GM11168 (cell line): Measurements from ENCODE around the gene CCDC57.

Experiments used
- in situ Hi-C: fragments of 300-500 bp; cut with MboI; formaldehyde crosslinking; loops from one replicate; pipeline ENCODE4 v1.12.0; 2022; ENCODE audit warnings: low sequenced_read_pairs; ENCODE audit not compliant: unreplicated experiment

CCDC57 gene

DNA sequence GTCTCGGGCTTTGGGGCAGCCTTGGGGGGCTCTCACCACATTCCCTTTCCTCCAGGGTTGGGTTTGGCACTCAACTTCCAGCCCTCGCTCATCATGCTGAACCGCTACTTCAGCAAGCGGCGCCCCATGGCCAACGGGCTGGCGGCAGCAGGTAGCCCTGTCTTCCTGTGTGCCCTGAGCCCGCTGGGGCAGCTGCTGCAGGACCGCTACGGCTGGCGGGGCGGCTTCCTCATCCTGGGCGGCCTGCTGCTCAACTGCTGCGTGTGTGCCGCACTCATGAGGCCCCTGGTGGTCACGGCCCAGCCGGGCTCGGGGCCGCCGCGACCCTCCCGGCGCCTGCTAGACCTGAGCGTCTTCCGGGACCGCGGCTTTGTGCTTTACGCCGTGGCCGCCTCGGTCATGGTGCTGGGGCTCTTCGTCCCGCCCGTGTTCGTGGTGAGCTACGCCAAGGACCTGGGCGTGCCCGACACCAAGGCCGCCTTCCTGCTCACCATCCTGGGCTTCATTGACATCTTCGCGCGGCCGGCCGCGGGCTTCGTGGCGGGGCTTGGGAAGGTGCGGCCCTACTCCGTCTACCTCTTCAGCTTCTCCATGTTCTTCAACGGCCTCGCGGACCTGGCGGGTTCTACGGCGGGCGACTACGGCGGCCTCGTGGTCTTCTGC is 24.6 kb upstream of the CCDC57 start:
- in situ Hi-C loops: no loop called here

DNA sequence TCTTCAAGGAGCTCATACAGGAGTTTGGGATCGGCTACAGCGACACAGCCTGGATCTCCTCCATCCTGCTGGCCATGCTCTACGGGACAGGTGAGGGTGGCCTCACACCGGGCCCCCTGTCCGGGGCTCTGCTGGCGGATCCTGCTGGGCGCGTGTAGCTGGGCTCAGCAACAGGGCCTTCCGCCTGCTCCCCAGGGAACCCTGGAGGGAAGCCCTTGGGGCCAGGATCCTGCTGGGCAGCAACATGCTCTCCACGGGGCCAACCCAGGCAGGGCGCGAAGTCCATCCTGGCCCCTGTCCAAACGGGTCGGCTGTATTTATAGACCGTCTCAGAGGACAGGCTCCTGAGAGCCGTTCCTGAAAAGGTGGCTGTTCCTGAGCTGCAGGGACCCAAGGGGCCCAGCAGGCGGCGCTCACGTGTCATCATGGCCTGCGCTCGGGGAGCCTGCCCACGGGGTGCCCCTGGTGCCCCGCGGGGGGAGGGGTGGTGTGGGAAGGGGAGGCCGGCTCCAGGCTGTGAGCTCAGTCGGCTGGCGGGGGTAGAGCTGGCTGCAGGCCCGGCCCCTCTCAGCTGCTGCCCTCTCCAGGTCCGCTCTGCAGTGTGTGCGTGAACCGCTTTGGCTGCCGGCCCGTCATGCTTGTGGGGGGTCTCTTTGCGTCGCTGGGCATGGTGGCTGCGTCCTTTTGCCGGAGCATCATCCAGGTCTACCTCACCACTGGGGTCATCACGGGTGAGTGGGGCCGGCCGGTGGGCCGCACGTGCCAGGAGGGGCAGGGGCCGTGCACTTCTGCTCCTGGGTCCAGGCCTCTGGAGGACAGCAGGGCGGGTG is 23.7 kb upstream of the CCDC57 start:
- in situ Hi-C loops: no loop called here

DNA sequence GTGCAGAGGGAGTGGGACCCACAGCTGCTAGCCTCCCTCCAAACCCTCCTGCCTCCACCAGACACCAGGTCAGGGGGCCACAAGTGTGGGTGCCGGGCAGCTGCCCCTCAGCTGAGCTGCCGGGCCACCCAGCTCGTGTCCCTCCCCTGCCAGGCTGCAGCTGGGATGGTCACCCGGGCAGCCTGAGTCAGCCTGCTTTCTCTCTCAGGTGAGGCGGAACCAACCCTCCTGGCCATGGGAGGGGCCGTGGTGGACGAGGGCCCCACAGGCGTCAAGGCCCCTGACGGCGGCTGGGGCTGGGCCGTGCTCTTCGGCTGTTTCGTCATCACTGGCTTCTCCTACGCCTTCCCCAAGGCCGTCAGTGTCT is 23.1 kb upstream of the CCDC57 start:
- in situ Hi-C loops: no loop called here

DNA sequence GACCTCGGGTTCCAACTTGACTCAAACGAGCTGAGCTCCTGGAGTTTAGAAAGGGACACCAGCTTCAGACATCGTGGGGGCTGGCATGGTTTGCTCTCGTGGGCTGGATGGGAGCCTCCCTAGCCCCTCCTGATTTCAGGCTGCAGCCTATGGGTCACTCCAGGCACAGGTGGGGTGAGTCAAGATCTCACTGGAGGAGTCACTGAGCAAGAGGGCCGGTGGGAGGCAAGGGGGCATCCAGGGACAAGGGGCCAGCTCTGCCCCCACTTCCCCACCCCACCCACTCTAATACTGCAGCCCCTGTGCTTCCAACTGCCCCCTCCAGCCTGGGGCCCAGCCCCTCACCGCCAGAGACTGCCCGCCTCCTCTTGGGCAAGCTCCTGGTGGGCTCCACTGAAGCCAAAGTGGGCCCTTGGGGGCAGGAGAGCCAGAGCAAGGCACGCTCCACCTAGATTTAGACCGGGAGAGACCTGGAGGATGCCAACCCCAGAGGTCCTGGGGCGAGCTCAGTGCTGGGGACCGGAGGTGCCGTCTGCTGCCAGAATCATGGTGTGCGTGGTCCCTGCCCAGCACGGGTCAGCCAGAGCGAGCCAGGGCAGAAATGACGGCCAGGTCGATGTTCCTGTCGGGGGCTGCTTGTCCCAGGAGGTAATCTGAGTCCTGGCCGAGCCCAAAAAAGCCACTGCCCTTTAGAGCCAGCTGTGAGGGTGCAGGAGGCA is 22.6 kb upstream of the CCDC57 start:
- in situ Hi-C loops: no loop called here

DNA sequence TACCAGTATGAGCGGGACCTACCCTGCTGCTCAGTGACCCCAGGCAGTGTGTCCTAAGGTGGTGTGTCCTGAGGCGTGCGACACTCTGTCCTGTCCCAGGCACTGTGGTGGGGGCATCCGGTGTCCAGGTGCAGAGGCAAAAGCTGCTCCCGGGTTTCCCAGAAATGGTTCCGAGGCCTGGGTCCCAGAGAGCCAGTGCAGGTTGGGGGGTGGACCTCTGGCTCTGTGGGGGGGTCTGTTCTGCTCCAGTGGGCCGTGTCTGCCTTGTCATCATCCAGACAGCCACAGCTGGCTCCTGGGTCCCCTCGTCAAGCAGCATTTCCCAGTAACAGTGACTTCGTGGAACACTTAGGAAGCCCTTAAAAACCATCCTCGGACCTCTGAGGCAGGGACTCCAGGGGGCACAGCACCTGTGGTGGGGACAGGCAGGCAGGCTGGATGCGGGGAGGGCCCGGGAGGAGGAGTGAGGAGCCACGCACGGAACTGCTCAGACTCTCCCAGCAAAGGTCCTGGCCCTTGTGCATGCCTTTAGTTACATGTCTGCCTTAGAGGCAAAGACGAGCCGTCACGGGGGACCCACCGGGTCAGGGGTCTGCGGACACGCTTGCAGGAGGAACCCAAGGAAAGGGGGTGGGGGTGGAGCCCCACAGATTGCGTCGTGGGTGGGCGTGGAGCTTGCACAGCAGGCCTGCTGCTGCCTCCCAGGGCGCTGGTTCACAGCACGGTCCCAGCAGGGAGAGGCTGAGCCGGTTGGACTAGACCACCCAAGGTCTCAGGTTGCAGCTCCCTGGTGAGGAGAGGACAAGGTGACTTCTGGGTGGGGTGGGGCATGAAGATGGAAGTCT is 21.8 kb upstream of the CCDC57 start:
- in situ Hi-C loops: no loop called here

- in situ Hi-C loops: no loop called here
Observed at GRCh38 chr17:82232876-82233785, 20.5 kb upstream of the CCDC57 start.

GRCh38 chr17:82232322-82232820 is 19.7 kb upstream of the CCDC57 start:
- in situ Hi-C loops: no loop called here

- in situ Hi-C loops: no loop called here
Observed at GRCh38 chr17:82231562-82232321, 19.1 kb upstream of the CCDC57 start.

- in situ Hi-C loops: no loop called here
Observed at GRCh38 chr17:82231312-82231561, 18.6 kb upstream of the CCDC57 start.

GRCh38 chr17:82230609-82231311 is 18.1 kb upstream of the CCDC57 start:
- in situ Hi-C loops: no loop called here

DNA sequence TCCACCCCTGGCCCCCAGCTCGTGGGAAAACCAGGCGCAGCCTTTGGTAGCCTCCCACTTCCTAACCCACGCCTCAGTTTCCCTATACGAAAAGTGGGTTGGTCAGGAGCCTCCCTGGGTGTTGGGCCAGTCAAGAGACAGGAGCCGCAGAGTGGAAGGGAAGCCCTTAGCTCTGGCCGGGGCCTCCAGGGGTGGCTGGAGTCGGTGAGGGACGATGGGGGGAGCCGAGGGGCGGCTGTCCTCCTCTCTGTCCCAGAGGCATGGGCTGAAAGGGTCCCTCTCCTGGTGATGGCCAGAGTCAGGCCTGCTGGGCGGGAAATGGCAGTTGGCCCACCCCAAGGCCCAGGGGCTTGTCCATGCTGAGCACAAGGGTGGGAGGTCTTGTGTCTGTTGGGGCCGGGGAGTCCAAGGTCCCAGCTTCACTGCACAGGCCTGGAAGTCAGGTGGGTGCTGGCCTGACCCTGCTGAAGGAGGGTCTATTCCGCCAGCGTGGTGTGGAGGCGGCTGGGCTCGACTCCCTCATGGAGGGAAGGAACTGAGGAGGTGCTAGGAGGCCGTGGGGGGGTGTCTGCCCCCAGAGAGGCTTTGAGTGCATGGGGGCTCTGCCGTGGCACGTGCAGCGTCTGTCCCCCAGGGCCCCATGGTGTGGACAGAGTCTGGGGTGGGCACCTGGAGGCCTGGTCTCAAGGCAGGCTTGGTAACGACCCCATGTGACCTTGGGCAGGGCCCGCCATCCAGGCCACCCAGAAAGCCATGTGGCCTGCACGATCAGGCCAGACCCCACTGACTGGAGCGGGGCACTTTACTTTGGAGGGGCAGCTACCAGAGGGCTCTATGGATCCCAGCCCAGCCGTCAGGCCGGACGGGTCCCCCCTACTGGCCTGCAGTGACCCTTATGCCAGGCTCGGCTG is 17.3 kb upstream of the CCDC57 start:
- in situ Hi-C loops: no loop called here

DNA sequence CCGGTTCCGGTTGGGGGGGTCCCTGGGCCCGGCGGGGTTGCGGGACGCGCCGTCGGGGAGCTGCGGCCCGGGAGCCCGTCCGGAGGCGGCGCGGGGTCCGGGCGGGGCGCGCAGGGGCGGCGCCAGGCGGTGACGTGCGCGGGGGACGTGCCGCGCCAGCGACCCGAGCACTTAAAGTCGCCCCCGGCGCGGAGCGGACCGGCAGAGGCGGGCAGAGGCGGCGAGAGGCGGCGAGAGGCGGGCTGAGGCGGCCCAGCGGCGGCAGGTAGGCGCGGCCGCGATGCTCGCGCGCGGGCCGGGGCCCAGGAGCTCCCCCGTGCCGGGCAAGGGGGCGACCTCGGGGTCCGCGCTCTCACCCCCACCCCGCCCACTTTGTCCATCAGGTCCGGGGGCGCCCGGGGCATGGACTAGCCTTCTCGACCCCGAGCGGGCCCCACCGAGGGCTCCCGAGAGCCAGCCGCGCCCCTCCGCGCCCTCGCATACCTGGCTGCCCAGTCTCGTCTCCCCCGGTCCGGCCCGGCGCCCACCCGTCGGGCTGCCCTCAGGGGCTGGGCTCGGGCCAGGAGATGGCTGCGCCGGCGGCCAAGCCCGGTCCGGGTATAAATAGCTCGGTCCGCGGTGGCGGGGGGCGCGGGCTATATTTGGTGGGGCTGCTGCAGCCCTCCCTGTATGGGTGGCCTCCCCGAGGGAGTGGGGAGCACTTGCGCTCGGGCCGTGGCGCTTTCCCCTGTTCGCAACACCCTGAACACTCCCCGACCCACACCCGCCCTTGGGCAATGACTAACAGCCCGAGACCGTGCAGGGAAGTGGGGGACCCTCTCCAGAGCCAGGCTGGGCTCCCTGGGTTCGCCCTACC is 16.4 kb upstream of the CCDC57 start, which contains the start of gene SLC16A3:
SLC16A3 (plus strand) TSS at position 201 of the 856 bp plus-strand sequence. CDS start 6,967 bp downstream, outside the sequence.
- in situ Hi-C loops: no loop called here

DNA sequence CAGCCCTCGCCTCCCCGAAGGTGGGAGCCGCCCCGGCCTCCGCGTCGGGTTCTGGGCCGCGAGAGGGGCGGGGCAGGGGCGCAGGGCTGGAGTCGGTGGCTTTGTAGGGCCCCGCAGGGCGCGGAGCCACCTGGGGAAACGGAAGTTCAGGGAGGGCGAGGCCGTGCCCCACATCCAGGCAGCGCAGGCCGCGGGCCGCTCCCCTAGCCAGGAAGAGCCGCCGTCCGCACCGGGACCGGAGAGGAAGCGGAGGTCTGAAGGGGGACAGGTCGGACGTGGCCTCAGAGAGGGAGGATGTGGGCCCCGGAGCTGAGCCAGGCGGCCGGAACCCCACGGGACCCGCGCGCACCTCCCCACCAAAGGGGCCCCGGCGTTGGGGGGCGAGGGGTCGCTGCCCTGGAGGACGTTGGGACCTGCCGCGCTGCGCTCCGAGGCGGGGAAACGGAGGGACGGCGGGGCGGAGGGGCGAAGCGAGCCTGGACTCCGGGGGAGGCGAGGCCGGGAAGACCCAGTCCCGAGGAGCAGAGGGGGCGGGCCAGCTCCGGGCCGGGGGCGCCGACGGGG is 15.7 kb upstream of the CCDC57 start:
- in situ Hi-C loops: no loop called here

DNA sequence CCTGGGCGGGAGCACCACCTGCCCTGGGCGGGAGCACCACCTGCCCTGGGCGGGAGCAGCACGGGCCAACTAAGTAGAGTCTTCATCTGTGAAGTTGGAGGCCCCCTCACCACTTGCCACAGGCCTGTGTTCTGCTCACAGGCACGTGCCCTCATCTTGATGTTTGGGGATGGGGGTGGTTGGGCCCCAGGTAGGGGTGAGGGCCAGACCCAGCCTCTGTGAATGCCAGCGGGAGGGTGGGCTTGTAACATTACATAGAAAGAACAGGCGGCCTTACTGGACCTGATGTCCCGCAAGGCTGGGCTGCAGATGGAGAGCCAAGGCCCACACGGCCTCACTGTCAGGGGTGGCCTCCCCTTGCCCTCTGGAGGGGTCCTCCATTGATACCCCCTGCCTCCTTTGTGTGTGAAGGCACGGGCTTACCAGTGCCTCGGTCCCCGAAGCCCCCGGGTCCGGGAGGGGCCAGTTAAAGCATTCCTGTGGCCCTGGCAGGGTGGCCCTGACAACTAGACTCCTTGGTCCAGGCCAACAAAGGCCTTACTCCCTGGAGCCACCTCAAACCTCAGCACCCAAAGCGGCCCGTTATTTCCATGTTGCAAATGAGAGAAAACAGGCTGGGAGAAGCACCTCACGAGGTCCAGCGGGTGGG is 15.1 kb upstream of the CCDC57 start:
- in situ Hi-C loops: no loop called here
